Measurements from ENCODE around the gene PTH2.
"Not testable (repeated sequence)": the region's sequence is repeated elsewhere in the genome, so short reads cannot be mapped to it uniquely, and the experiment has no call there.

Gene PTH2

DNA sequence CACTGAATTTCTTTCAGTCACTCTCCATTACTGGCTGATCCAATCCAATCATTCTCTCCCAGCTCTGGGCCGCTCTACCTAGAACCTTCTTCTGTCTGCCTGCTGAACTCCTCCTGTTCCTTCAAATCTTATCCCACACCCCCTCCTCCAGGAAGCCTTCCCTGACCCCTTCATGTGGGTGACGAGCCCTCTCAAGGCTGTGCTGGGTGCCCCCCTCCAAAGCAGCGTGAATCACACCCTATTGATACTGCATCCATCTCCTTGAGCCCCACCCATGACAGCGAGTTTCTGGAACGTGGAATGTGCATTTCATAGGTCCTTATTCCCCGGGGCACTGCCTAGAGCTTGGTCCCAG, 25.2 kb upstream of the PTH2 start:
- TF ChIP-seq, protein P1, sequence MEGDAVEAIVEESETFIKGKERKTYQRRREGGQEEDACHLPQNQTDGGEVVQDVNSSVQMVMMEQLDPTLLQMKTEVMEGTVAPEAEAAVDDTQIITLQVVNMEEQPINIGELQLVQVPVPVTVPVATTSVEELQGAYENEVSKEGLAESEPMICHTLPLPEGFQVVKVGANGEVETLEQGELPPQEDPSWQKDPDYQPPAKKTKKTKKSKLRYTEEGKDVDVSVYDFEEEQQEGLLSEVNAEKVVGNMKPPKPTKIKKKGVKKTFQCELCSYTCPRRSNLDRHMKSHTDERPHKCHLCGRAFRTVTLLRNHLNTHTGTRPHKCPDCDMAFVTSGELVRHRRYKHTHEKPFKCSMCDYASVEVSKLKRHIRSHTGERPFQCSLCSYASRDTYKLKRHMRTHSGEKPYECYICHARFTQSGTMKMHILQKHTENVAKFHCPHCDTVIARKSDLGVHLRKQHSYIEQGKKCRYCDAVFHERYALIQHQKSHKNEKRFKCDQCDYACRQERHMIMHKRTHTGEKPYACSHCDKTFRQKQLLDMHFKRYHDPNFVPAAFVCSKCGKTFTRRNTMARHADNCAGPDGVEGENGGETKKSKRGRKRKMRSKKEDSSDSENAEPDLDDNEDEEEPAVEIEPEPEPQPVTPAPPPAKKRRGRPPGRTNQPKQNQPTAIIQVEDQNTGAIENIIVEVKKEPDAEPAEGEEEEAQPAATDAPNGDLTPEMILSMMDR (IDR thresholded peaks at IDR 0.05; ENCODE audit: borderline replicate concordance, insufficient read depth, low read depth, low read length) = no peak
- no peak overlapping the region for H3K4me3 ChIP-seq (ENCODE audit: low read depth, low read length)

DNA sequence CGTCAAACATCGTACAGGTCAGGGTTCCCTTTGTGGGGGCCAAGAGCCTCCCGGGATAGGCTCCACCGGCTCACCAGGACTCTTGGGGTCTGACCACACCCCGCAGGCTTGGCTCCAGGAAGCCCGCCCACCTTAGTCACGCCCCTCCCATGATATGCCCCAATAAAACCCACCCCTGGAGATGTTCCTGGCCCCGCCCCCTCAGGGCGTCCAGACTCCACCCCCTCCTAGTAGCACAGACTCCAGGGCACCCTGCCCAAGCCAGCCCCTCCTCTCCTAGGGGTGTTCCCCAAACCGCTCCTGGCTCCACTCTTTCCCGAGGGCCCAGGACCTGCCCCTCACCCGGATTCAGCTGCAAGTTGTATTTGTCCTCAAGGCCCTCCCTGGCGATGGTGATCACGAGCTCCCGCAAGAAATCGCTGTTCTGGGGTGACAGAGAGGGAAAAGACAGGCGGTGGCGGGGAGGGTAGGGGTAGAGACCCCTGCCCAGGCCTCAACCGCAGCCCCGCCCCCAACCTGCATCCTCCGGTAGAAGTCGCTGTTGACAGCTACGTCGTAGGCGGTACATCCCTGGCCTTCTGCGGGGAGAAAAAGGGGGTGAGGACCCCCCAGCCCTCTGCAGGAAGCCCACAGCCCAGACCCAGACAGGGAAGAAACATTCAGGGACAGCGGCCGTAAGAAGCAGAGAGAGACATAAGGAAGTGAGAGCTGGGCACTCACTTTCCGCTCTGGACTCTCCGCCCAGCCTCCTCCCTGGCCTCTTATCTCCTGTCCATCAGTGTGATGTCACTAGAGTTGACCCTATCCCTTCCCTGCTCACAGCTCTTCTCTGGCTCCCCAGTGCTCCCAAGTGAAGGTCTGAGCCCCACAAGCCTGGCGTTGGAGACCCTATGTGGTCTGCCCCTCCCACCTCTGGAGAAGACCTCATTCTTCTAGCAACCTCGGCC, 24.5 kb upstream of the PTH2 start:
- TF ChIP-seq, protein P1 (IDR thresholded peaks at IDR 0.05; ENCODE audit: borderline replicate concordance, insufficient read depth, low read depth, low read length) = no peak
- H3K4me3 ChIP-seq (ENCODE audit: low read depth, low read length) = no peak overlapping the region

DNA sequence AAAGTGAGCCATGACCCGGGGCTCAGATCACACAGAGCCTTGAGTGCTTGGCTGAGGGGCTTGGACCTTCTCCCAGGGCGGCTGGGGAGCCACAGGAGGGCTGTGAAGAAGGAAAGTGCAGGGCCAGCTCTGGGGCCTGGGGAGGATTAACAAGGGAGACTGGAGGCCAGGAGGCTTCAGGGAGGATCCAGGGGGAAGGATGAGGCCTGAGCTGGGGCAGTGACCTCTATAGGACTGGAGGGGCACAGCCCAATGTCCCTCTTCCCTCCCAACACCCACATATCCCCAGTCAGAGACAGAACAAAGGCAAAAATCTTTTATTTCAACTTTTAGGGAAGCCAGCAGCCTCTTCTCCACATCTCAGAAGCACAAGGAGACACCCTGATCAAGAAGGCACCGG, 22.8 kb upstream of the PTH2 start:
- TF ChIP-seq, protein P1 (IDR thresholded peaks at IDR 0.05; ENCODE audit: borderline replicate concordance, insufficient read depth, low read depth, low read length) = no peak
- no peak overlapping the region for H3K4me3 ChIP-seq (ENCODE audit: low read depth, low read length)

DNA sequence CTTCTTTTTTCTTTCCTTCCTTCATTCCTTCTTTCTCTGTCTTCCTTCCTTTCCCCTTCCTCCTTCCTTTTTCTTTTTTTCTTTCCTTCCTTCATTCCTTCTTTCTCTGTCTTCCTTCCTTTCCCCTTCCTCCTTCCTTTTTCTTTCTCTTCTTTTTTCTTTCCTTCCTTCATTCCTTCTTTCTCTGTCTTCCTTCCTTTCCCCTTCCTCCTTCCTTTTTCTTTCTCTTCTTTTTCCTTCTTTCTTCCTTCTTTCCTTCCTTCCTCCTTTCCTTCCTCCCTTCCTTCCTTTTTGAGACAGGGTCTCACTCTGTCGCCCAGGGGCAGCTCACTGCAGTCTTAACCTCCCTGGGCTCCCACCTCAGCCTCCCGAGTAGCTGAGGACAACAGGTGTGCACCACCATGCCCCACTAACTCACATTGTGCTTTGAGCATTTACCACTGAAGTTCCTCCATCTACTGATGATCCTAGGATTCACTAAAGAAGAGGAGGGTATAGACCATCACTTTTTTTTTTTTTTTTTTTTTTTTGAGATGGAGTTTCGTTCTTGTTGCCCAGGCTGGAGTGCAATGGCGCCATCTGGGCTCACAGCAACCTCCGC, 21.0 kb upstream of the PTH2 start:
- not testable (repeated sequence) for H3K4me3 ChIP-seq (ENCODE audit: low read depth, low read length)

DNA sequence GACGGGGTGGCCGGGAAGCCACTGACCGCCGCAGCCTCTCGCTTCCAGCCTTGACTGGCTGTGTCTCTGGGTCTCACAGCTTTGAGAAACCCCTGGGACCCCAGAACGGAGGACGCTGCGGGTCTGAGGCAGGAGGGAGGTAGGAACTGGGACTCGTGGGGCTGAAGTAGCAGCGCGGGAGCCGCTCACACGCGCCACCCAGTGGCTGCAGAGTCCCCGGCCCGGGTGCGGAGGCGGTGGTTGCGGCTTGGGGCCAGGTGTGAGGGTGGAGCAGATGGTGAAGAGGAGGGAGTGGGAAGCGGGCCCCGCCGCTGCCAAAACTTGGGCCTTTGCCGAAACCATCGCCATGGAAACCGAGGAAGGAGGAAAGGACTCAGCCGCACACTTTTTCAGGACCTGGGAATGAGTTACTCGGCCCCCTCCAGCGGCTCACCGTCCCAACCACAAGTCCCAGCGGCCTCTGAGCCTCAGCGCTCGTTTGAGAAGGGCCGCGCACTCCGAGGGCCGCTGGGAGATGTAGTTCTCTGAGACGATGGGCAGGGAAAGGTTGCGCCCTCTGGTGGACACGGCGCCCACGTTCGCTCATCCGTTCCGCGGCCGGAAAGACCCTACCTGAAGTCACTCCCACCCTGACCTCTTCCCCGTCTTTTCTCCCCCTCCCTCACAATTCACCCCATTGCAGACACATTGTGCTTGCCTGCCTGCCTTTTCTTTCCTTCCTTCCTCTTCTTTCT, 20.3 kb upstream of the PTH2 start:
- TF ChIP-seq, protein P1 (IDR thresholded peaks at IDR 0.05; ENCODE audit: borderline replicate concordance, insufficient read depth, low read depth, low read length) = peak; percentile 98
- H3K4me3 ChIP-seq (ENCODE audit: low read depth, low read length) = peak overlapping the region; percentile 52

DNA sequence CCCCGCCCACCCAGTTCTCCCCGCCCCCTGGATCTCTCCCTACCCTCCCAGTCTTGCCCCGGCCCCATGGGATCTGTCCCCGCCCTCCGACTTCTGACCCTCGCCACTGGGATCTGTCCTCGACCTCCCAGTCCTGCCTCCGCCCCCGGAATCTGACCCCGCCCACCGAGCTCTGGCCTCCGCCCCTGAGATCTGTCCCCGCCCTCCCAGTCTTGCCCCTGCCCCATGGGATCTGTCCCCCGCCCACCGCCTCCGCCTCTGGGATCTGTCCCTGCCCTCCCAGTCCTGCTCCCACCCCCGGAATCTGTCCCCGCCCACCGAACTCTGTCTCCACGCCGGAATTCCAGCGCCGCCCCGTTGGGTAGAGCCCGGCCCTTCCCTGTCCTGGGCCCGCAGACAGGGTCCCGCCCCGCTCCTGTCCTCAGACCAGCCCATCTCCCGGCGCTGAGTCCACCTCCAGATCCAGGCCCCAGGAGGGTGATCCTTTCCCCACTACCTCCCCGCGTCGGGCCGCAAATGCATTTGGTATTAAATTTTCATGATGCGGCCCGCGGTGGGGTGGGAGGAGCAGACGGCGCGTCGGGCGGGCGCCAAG, 19.6 kb upstream of the PTH2 start:
- TF ChIP-seq, protein P1 (IDR thresholded peaks at IDR 0.05; ENCODE audit: borderline replicate concordance, insufficient read depth, low read depth, low read length) = no peak
- H3K4me3 ChIP-seq (ENCODE audit: low read depth, low read length) = peak overlapping the region; percentile 52

DNA sequence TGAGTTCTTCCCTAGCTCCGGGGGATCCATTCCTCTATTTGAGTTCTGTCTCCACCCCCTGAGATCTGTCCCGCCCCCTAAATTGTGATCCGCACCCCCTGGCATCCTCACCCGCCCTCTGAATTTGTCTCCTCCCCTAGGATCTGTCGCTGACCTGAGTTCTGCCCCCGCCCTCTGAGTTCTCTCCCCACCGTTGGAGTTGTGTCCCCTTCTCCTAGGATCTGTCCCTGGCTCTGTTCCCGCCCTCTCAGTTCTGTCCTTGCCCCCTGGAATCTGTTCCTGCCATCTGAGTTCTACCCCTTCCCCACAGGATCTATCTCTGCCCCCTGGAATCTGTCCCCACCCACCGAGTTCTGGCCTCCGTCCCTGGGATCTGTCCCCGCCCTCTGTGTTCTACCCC, 19.1 kb upstream of the PTH2 start:
- no peak overlapping the region for H3K4me3 ChIP-seq (ENCODE audit: low read depth, low read length)
- TF ChIP-seq, protein P1 (IDR thresholded peaks at IDR 0.05; ENCODE audit: borderline replicate concordance, insufficient read depth, low read depth, low read length) = no peak

All from GM12875 (cell line).